Skin epidermis (tissue), 12 donors: Measurements from ENCODE around the gene NPAS3.

Experiments
- H3K27ac ChIP-seq, 21 experiments: fragments of 200-600 bp; sonication (generic) in 11 of 21; one replicate each; pipeline ENCODE4 v1.5.0; 2020; ENCODE audit warnings: mild to moderate bottlenecking in 3 of 21, inconsistent platforms in 2 of 21, moderate library complexity in 2 of 21
- H3K4me3 ChIP-seq, 7 experiments: fragments of 200-600 bp; sonication (generic) in 2 of 7; one replicate each; pipeline ENCODE4 v1.5.0; 2020; ENCODE audit warnings: inconsistent platforms in 2 of 7, mild to moderate bottlenecking in 2 of 7, moderate library complexity in 1 of 7

Gene NPAS3

DNA sequence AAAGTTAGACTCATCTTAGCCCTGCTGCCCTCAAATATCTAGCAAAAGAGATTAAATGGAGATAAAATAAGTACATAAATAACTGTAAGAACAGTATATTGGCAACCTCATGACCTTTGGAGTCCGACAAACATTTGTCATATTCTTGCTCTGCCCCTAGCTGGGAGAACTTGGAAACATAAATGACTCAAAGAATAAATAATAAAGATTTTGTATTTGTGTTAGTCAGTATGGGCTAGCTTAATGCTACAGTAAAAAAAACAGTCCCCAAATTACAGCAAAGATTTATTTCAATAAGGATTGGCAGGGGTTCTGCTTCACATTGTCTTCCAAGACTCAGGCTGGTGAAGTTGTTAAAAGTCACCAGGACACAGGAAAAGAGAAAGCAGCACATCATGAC lies 791.5 kb downstream of the NPAS3 start:
- Histone ChIP-seq H3K27ac (no peak overlapping the region), H3K4me3 (no peak overlapping the region)

DNA sequence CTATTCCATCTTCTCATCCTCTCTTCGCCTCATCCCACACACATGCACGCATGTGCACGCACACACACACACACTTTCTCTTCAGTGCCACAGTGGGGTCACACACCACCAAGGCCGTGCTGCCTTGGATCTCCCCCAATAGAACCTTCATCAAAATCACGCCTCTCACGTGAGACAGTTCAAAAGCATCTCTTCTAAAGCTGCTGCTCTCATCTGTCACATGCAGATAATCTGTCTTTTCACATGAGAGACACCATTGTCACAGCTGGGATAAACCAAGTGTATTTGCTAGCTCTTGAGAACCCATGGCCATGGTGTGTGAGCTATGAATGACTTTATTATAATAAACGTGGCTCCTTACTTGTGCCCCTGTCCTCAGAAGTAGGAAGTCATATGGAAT lies 793.5 kb downstream of the NPAS3 start:
- H3K27ac ChIP-seq: no peak overlapping the region
- H3K4me3 ChIP-seq: no peak overlapping the region

DNA sequence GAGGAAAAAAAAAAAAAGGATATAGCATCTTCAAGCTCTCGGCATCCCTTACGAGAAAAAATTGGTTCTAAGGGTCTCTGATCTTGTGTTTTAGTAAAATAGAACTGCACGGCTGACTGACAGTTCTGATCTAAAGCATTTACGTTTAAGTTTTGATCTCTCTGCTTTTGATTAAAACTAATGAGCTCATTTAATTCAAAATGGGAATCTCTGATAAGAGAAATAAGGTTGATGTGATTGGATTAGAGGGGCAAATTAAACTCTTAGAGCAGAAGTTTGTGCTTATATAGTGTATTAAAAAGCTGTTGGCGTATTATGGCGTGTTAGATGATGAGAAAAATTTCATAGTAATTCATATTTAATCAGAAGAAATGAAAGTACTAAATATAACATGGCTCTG lies 794.6 kb downstream of the NPAS3 start:
- Histone ChIP-seq H3K4me3 (no peak overlapping the region), H3K27ac (no peak overlapping the region)

GRCh38 chr14:33733721-33734120 lies 795.0 kb downstream of the NPAS3 start:
- Histone ChIP-seq H3K4me3 (no peak overlapping the region), H3K27ac (no peak overlapping the region)

DNA sequence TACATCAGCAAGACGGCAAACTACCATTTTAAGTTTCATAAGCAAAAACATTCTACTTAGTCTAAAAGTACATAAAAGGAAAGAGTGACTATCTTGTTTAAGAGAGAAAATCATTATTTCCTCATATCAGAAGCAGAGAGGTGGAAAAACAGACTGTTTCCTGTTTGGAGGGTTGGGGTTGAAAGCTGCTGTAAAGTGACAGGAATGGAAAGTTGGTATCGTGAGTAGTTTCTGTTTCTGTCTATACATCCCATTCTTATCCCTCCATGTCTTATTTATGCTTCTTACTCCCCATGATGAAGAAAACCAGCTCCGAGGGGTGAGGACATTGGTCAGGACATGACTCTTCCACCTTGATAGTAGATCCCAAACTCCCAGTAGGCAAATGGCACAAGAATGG lies 795.7 kb downstream of the NPAS3 start:
- no peak overlapping the region for H3K4me3 ChIP-seq
- no peak overlapping the region for H3K27ac ChIP-seq

GRCh38 chr14:33736299-33736825 lies 797.7 kb downstream of the NPAS3 start:
- Histone ChIP-seq H3K4me3 (no peak overlapping the region), H3K27ac (no peak overlapping the region)

- Histone ChIP-seq H3K4me3 (no peak overlapping the region), H3K27ac (no peak overlapping the region)
These were observed 798.3 kb downstream of the NPAS3 start for GRCh38 chr14:33736979-33737378.

DNA sequence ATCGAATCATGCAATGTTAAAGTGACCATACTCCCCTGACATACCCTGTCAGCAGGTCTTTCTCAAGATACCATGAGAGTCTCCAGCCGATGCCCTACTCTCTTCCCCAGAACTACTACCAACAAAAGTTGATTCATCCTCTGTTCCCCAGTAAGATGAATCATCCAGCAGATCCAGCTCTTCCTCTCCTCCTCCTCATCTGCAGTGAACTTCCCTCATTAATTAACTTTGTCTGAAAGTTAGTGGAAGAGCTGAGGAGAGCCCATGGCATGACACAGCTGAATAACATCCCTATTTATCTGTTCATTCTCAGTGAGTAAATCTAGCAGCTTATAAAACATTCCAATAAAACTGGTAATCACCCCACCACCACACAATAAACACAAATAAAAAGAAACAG lies 798.8 kb downstream of the NPAS3 start:
- Histone ChIP-seq H3K4me3 (no peak overlapping the region), H3K27ac (no peak overlapping the region)

DNA sequence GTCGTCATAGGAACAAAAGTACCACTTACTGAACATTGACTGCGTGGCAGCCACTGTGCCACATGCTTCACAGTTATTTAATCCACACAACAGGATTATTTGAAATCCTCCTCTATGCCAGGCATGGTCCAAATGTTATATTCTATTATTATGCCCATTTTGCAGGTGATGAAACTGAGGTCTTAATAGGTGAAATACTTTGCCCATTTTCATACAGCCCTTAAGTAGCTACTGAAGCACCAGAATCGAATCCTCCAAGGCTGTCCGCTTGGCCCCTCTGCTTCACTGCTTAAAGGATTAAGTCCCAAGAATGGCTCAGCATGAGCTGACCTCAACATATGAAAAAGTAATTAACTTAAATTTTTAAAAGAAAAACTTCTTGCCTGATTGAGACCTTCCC lies 799.4 kb downstream of the NPAS3 start:
- Histone ChIP-seq H3K4me3 (no peak overlapping the region), H3K27ac (no peak overlapping the region)

GRCh38 chr14:33738491-33738890 lies 799.8 kb downstream of the NPAS3 start:
- Histone ChIP-seq H3K27ac (no peak overlapping the region), H3K4me3 (no peak overlapping the region)

DNA sequence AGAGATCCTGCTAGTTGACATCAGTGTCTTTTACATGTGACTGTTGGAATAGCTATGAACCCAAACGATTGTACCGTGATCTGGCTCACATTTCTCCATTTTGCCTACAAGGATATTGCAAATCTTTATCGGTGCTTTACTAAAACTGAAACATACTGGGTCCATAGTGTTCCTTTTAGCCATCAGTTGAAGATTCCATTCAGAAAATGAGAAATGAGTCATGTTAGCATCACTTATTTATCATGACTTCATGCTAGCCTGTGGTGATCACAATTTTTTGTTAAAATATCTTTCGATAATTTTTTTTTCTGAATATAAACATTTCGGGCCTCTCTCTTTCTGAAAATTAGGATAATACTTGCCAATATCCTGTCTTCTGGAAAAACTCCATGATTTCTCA lies 801.9 kb downstream of the NPAS3 start:
- Histone ChIP-seq H3K4me3 (no peak overlapping the region), H3K27ac (no peak overlapping the region)

DNA sequence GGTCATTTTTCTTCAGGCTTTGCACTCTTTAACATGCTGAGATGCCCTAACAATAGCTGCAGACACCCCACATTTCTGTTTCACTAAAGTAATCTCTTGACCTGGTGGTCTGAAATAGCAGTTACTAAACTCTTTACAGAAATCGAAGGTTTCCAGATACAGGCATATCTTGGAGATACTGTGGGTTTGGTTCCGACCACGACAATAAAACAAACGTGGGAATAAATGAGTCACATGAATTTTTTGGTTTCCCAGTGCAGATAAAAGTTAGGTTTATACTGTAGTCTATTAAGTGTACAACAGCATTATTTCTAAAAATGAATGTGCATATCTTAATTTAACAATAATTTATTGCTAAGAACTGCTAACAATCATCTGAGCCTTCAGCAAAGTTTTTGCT lies 803.5 kb downstream of the NPAS3 start:
- Histone ChIP-seq H3K27ac (no peak overlapping the region), H3K4me3 (no peak overlapping the region)

DNA sequence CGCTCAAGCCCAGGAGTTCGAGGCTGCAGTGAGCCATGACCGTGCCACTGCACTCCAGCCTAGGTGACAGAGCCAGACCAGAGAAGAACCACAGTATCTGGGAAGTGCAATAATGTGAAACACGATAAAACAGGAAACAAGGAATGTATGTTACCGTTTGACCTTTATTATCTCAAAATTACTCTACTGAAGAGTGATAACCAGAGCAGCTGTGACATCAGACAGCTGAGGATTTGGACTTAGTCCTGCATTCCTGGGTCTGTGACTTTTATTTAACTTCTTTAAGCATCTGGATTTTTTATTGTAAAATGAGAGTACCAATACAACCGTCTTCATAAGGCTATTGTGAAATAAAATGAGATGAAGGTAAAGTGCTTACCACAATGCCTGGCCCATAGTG lies 806.5 kb downstream of the NPAS3 start:
- H3K27ac ChIP-seq: no peak overlapping the region

GRCh38 chr14:33747749-33748148 lies 809.1 kb downstream of the NPAS3 start:
- Histone ChIP-seq H3K27ac (no peak overlapping the region), H3K4me3 (no peak overlapping the region)

More for the DNA sequence above, 806.5 kb downstream of the NPAS3 start:
- H3K4me3 ChIP-seq: no peak overlapping the region

DNA sequence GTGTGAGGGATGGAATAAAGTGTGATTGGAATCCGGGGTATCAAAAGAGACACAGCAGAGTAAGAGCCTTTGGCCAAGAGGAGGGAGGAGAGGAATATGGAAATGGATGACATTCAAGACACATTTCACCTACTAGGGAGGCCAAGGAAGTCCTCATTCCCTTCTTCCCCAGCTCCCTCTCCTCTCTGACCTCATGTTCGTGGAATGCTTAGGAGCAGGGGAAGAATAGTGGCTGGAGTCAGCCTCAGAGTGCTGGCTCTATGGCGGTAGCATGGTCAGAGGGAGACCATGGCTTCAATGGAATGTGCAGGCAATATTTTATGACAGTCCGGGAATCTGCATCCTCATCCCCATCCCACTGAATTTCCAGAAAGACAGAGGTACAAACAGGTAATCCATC lies 815.6 kb downstream of the NPAS3 start:
- Histone ChIP-seq H3K27ac (no peak overlapping the region), H3K4me3 (no peak overlapping the region)

DNA sequence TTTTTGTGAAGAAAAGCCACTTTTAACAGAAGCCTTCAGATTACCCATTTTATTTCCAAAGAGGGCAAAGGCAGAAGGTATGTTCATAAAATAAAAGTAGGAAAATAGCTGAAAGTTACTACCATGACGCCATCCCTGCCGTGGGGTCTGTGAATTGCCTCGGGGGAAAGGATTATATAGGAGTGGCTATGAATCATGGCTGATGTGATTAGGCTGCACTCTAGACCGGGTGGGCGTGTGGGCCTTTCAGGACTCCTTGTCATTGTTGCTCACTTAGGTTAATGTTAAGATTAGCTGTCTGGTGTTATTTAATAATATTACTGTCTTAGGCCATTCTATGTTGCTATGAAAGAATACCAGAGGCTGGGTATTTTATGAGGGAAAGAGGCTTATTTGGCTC lies 816.7 kb downstream of the NPAS3 start:
- no peak overlapping the region for H3K4me3 ChIP-seq
- H3K27ac ChIP-seq: no peak overlapping the region

DNA sequence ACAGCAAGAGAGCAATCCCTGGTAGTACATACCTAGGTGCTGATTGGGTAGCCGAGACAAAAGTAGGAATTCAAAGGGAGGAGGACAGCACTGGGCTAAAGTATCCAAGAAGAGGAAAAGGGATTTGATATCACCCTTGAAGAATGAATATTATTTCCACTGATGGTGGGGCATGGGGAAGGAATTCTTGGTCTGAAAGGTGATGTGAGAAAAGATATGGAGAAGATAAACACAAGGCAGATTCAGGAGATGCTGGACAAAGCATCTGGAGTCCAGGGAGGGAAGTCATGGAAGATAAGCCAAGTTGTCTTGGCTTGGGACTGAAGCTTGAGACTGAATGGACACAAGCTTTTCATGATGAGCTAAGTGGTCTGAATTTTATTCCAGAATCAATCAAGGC lies 818.2 kb downstream of the NPAS3 start:
- no peak overlapping the region for H3K4me3 ChIP-seq
- H3K27ac ChIP-seq: no peak overlapping the region

DNA sequence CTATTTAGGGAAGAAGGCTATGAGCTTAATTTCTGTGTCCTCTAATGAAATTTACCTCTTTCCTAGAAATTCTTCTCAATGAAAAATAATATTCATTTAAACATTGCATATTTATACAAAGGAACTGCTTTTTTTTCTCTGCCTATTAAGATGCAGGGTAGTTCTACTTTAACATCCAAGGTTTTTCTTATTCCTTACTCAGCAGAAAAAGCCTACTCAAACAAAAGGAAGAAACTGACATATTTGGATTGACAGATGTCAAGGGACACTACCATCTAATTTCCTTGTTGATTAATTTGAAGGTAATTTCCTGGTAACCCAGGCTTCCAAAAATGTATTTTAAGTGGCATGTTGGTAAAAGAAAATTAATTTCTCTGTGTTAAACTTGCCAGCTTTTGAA lies 819.9 kb downstream of the NPAS3 start:
- no peak overlapping the region for H3K4me3 ChIP-seq
- H3K27ac ChIP-seq: no peak overlapping the region

- Histone ChIP-seq H3K27ac (no peak overlapping the region), H3K4me3 (no peak overlapping the region)
These were observed 823.6 kb downstream of the NPAS3 start for GRCh38 chr14:33762161-33762851.

GRCh38 chr14:33764876-33765650 lies 826.4 kb downstream of the NPAS3 start:
- Histone ChIP-seq H3K4me3 (no peak overlapping the region), H3K27ac (no peak overlapping the region)
